ENCODE data around the gene ADAMTS12.

Gene ADAMTS12

DNA sequence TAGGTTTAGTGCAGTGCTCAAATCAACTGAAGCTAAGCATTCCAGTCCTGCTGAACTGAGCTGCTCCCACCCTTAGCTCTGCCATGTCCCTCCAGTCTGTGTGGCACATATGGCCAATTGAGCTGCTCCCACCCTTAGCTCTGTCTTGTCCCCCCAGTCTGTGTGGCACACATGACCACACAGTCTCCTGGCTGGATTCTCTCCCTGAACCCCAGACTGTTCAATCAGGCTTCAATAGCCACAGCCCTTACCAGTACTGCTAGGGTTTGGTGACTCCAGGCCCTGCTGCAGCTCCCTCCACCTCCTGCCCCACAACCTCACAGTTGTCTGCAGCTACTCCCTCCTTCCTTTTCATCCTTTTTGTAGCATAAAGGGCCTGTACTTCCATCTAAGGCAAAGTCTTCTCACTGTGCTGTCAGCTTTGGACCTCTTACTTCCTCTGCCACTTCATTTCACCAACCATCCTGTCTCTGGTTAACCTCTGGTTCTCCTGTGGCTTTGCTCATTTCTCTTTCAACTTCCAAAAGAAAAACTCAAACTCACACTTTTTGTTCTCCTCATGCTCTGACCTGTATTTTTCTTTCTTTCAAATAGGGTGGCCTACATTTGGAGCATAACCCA, 50.8 kb downstream of the ADAMTS12 start:
- no peak for DNase-seq

DNA sequence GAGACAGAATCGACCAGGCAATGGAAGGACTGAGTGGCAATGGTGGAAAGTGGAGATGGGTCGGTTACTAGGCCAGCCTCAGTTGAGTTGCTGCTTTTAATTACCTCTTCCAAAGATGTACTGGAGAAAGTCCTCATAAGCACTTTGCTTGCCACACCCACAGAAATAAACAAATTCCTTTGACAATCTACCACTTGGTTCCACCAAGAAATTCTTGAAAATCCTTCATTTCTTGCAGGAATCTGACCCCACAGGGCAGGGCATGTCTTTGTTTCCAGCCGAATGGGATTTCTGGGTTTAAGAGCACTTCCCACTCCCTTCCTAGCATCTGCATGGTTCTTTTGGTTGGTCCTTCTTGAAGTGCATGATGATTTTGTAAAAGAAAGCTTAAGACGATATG, 54.5 kb downstream of the ADAMTS12 start:
- DNase-seq = no peak

DNA sequence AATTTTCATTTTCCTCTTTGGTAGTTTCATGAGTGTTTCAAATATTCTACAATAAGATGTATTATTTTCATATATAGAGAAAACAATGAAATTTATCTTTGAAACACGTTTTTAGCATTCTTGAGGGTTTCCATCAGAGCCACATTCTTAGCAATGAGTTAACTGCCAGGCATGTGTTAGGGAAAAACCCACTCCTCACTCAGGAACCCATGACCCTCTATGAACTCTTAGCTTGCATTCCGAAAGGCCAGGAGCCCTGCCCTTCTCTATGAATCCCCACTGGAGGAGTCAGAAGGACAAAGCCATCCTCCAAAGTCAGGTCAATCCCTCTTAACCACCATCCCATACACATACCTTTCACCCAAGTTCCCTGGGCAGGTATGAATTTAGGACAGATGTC, 57.5 kb downstream of the ADAMTS12 start:
- DNase-seq = no peak

DNA sequence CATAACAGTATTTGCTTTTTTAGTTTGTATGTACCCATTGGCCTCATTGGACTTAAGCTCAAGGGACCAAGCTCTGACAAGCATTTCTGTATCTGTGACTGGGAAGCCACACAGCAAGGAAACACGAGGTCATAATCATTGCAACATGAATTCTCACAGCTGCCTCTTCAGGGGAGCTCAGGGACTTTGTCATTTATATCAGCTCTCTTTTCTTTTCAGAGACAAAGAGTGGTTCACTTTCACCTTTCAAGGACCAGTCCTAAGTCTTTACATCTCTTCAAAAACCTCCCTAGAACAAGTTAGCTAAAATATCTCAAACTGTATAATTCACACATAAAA, 58.6 kb downstream of the ADAMTS12 start:
- DNase-seq = no peak

DNA sequence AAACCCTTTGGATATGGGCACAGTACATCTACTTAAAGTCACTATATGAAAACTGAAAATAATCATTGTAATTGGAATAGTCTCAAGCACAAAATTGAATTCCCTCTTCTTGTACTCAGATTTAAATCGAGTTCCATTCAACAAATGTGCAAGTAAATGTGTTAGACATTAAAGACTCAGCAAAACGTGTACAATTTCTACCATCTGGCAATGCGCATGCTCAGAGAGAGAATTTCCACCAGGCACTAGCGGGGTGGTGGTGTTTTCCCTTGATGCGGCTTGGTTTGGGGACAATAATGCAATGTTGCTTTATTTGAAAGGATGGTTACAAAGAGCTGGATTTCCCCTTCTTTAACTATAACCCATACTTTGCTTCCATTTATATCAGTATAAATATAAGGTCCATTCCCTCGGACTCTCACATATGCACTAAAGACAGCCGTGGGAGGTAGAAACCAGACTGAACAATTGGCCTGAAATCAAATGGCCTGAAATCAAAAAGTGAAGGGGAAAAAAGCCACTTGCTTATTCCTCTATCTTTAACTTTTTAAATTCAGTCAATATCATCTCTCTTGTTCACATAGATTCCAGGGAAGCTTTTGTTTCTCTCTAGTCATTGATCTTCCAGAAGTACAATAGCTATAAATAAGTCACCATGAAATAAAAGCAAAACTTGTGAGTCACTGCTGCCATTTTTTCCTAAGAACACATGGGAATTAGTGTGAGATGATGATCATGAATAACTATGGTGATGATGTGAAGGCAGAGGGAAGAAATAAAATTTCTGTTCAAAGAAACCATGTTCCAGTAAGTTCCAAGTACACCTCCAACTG, 59.2 kb downstream of the ADAMTS12 start:
- no peak for DNase-seq

DNA sequence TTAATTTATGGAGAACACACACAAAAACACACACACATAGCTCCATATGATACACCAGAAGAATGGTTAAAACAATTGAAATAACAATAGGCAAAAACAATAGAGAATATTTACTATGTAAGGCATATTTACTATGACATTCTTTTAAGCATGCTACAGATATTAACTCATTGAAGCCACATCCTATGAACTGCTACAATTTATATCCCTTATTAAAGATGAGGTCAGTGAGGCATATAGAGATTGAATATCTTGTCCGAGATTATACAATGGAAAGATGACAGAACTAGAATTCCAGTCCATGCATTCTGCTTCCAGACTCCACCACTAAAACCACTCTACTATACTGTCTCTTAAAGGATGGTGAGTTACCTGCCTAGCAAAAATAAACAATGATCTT, 60.7 kb downstream of the ADAMTS12 start:
- no peak for DNase-seq

DNA sequence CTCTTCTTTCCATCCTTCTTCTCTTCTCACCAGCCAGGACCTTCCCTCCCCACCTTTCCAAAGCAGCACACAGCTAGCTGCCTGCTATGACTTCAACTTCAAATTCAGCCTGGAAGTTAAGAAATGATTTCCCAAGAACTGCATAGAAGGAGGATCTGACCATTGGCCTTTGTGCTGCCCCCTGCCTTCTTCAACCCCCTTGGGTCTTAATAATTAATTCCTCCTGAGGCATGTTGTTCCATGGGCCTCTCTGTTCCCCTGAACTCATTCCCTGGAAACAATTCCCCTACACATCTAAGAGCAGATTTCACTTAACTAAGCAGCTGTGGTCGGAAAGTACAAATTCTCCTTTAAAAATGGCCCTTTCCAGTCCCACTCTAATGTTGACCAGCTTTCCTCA, 62.4 kb downstream of the ADAMTS12 start:
- DNase-seq = no peak

DNA sequence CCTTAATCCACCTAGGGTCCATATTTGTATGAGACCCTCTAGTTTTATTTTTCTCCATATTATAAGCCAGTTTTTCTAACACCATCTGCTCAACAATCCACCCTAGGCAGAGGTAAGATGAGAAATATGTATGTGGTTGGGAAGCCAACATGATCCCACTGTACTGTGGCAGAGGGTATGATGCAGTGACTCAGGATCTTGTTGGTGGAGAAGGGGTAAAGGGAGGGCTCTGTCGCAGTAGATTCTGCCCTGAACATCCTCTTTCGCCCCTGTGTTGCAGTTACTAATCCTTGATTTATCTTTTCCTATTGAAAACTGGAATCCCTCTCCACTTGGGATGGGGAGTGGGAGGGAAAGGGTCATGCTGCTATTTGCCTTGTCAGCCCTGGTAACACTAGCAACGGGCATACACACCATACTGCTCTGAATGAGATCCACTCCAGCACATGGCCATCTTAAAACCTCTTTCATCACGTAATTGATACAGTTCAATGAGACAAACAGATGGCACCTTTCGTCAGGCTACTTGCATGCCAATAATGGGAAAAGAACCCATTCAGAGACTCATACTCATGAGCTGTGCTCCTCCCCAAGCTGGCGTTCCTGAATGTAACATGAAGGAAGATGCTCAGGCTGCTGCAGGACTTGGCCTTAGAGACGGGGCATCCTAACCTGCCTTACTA, 63.0 kb downstream of the ADAMTS12 start:
- DNase-seq = no peak

DNA sequence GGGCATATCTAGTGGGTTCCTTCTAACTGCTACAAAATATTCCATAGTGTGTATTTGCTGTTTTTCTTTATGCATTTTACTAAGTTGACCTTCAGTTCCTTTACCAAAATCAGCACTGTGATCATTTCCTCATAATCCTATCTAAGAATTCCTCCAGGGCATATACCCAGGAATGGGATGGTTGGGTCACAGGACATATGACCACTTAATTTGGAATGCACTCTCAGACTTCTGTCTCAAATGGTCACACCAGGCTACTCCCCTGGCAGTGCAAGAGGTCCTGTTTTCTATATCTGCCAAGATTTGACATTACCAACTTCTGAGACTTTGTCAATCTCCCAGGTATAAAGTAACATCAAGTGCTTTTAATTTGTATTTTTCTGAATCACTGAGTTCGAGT, 63.9 kb downstream of the ADAMTS12 start:
- DNase-seq = no peak

DNA sequence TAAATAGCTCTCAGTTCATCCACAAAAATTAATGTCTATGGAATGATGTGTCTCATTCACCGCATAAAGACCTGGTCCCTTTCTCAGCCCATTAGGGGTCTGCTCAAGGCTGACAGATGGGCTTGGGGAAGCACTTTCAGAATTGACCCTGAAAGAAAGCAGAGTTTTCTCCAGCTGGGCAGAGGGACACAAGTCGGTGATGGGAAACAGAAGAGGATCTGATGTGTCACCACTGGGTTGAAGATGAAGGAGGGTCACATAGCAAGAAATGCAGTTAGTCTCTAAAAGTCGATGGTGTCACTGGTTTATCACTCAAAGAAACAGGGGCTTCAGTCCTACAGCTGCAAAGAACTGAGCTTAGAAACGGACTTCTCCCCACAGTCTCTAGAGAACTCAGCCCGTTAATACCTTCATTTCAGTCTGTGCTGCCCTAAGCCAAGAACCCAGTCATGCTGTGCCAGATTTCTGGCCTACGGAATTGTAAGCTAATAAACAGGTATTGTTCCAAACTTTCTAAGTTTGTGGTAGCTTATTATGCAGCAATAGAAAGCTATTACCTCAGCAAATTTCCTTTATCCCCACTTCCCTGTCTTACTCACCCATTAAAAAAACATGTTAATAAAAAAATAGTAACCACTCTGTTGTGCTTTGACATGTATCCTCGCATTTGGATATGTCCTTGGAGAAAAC, 64.6 kb downstream of the ADAMTS12 start:
- DNase-seq = no peak

DNA sequence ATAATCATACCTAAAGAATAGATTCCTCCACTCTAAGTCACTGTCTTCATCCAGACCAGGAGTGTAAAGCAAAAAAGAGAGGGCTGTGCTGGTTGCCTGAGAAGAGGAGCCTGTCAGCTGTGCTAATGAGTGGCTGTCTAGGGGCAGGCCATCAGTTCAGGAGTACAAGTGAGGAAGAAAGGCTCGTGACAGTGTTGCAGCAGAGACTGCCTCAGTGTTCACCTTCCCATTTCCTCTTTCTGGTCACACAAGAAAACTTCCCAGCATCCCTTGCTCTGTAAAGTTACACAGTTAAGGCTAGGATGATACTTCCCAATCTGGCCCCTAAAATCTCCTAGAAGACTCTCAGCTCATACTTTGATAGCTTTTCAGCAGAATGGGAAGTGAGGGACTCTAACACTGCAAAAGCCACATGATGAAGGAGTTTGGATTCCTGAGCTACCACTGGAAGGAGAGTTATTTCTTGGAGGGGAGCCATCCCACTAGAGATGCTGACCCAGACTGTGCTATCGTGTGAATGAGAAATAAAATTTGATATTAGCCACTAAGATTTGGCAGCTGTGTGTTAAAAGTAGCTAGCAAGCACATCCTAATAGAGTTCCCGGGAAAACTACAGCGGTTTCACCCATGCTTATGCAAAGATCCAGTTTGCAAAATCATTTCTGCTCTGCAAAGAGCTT, 67.1 kb downstream of the ADAMTS12 start:
- no peak for DNase-seq

DNA sequence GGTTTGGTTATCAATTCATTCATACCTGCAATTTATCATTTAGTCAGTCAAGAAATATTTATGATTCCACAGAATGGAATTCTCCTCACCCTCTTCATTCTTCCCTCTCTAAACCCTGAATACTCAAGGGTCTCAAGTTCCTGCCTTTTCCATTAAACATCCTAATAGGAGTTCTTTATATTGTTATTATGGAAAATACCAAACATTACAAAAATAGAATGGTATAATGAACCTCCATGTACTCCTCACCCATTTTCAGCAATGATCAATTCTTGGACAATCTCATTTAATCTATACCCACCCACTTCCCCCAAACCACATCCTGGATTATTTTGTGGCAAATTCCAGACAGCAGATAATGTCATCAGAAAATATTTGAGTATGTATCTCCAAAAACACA, 74.5 kb downstream of the ADAMTS12 start:
- DNase-seq = no peak

DNA sequence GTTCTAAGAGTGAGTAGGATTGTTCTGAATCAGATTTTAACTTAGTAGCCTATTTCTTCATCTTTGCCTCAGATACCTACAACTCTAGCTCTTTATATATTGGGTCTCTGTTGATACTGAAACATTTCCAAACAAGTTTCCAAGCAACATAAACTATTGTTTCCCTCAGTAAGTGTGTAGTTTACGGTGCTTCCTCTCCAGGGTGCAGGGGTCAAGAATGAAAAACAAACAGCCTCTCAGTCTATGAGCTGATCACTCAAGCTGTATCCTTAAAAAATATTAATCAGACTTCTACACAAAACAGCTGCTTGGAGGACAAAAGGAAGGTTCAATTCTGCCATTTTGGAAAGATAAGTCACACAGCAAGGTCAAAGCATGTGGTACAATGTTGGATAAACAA, 75.0 kb downstream of the ADAMTS12 start:
- no peak for DNase-seq

DNA sequence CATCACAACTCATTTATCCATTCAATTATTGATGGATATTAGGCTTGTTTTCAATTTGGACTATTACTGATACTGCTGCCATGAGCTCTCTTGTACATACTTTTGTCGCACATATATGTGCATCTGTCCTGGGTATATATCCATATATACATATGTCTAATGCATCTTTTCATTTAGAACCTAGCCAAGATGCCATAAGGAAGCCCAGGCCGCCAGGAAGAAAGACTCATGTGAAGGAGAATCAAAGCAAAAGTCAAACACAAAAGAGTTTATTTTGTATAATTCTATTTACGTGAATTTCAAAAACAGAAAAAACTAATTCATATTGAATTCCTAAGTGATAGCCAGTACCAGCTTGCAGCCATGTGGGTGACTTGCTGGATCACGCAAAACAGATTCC, 79.0 kb downstream of the ADAMTS12 start:
- no peak for DNase-seq

DNA sequence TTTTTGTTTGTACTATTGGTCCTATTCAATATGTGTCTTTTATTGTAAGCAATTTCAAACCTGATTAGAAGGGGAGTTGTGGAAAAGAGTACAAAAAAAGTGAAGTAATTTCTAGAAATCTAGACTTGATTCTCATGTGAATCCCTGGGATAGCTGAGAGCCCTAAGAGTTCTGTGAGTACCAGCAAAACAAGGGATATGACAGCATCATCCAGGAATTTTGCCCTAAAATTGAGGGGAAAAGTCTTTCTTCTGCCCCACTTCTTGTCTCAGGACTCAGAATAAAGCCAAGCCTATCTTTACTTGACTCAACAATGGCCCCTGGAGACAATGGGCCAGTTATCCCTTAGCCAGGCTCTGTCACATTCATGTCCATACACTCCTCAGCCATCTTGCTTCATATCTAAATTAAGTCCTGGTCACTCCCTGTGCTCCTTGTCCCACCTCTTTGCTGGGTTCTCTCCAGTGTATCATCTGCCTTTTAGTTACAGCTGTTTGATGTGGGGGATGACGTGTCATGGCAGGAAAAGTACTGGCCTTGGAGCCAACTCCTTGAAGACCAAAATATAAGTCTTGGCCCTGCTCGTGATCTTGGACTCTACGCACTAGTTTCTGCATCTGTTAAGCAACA, 81.2 kb downstream of the ADAMTS12 start:
- DNase-seq = no peak

DNA sequence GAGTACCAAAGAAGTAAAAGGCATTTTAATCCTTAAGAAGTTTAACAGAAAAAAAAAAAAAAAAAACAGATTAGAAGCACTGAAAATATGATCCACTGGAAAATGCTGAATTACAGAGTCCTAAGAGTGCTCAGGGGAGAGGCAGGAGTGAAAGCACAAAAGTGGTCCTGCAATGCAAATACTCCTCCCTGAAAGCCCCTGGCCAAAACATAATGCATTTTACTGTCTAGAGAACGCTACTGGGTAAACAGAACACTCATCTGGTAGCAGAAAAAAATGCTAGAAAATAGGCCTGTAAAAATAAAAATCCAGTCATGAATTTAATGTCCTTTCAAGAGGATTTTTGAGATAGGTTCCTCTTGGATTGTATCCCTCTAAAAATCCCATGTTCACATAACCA, 81.9 kb downstream of the ADAMTS12 start:
- DNase-seq = no peak

DNA sequence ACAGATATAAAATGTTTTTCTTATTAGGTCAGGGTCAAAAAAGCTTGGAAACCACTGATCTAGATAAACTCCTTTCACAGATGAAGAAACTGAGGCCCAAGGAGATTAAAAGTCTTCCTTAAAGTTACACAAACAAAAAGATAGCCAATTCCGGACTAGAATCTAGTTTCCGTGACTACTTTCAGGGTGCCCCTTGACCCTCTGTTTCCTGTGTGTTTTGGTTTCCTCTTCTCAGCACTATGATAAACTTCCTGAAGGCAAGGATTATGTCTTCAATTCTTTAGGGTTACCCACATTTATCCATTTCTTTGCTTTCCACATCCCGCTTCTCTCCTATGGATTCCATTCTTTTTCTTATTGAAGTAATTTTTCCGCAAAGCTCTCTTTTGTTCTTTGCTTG, 83.1 kb downstream of the ADAMTS12 start:
- no peak for DNase-seq

DNA sequence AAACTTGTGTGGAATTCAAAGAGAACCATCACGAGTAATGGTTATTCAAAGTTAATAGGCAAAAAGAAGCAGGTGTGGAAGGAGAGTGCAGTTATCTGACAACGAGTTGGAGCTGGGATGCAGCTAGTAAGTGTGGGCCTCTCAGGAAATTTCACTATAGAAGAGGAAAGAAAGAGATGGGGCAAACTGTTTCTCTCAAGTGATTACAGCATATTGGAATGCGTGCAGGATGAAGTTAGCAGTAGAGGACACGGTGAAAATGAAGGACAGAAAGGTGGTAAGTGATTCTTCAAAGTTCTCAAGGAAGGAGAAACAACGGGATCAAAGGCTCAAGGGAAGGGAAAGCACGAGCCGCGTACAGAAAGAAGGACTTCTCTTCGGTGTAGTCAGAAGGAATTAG, 84.0 kb downstream of the ADAMTS12 start:
- DNase-seq = no peak

DNA sequence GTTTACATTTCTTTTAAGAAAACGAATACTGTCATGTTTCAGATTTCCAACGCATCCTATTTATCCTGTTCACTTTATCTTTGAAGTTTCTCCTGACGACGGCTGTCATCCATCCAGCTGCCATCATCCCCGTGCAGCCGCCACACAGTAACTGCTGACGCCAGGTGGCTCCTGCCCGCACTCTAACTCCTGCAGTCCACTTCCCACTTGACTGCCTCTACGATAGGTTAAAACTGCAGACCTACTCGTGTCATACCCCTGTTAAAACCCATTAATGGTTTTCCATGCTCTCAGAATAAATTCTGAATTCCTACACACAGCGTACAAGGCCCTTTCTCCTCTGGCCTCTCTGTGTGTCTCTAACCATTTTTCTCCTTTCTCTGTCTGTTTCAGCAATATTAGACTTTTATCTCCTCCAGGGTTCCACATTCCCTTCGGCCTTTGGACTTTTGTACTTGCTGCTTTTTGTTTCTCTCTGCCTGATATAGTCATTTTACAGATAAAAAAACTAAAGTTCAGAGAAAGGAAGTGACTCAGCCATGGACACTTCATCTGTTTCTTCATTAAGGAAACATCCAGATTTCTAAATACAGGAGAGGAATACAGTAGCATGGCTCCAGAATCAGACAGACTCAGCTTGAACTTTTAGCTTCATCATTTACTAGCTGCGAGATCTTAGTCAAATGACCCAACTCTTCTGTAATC, 84.9 kb downstream of the ADAMTS12 start:
- DNase-seq = peak in 1 of 2 experiments; percentile 15

DNA sequence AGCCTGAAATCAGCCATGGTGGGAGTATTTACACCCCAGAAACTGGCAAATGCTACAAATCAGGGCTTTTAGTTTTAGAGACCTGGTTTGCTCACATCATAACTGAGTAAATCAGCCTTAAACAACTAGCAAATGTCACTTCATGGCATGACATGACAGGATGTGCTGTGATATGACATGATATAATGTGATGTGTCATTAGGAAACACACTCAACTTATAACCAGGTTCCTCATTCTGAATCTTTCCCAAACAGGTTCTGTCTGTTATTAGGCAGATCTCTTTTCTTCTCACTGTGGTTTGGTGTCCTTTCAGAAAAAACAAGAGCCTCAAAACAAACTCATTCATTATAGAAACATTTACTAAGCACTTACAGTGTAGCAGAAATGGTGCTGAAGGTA, 90.5 kb downstream of the ADAMTS12 start:
- no peak for DNase-seq

DNA sequence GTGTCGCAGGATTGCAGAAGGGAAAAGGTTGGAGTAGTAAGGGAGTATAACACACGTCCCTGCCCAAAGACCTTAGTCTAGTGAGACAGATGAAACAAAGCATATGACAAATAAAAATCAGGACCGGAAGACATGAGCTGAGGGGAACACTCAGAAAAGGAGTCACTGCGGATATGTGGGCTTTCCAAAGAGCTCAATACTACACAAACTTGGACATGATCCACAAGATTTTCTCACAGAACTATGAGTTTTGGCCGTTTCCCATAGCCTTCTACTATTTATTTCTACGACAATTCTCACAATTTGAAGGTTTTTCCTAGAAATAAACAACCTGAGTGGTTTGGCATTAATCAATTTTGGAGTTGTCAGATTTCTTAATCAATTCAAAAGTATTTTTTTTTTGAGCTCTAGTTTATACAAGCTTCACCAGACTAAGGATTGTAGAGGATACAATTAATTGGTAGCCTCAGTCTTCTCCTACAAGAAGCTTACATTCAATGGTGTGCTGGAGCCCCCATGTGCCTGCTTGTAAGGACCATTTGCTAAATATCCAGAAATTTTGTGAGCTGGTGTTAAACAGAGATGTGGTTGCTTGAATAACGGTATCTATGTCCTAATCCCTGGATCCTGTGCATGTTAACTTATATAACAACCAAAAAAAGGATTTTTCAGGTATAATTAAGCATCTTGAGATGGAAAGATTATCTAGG, 91.4 kb downstream of the ADAMTS12 start:
- no peak for DNase-seq
